Measurements from ENCODE around the gene KDM4F.

Gene KDM4F

DNA sequence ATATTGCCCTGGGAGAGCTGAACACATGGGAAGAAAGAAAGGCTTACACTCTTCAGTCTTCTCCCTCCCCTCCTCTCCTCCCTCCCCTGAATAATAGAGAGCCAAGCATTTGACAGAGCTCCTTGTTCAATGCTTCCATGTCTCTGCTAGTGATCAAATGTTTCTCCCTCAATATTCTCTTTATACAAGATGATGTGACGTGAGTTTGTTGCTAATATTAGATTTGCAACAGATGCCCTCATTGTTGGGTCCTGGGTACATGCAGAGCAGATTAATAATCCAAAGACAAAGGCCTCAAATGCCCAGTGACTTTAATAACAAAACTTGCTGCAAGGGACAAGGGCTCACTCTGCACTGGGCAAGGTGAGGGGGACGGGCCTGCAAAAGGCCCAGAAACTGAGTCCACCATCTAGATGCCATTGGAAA, 33.4 kb downstream of the KDM4F start:
- Histone ChIP-seq H3K9me3 (ENCODE audit: control insufficient read depth, insufficient read depth, low read depth, low read length) (no peaks in the 10 kb centered on the region), H3K4me3 (ENCODE audit: low read depth, low read length) (no peak overlapping the region), H3K27ac (ENCODE audit: extremely low read depth, low read depth, low read length) (no peak overlapping the region), H3K4me1 (ENCODE audit: control insufficient read depth, insufficient read depth, low read length) (no peaks in the 10 kb centered on the region; the same call in 1 of the 2 replicates), H3K36me3 (ENCODE audit: control insufficient read depth in 2 of 2, insufficient read depth in 1 of 2, low read length in 2 of 2) (no peaks in the 10 kb centered on the region)
- ChIA-PET CTCF (interaction anchor here (0.7 to 3.6 kb wide), 3 partner anchors 8 to 13 kb away, joined by 3 to 24 read pairs (median 3); no protein-coding TSS in a partner anchor), POLR2A (no interaction called here)
- no peak for TF ChIP-seq GFI1B (tag by site-specific recombination; IDR thresholded peaks at IDR 0.05)
- no peak for TF ChIP-seq ZSCAN5A (tag by site-specific recombination; IDR thresholded peaks at IDR 0.05)
- no peak for TF ChIP-seq HOXC10 (CRISPR knock-in tag; IDR thresholded peaks at IDR 0.05)
- TF ChIP-seq ZNF121 (tag by site-specific recombination; IDR thresholded peaks at IDR 0.05): no peak
- no peak for TF ChIP-seq ZNF747 (tag by site-specific recombination; IDR thresholded peaks at IDR 0.05)
- TF ChIP-seq ZNF266 (tag by site-specific recombination; IDR thresholded peaks at IDR 0.05; ENCODE audit: low read depth): no peak
- no peak for TF ChIP-seq ZEB2 (tag by site-specific recombination; IDR thresholded peaks at IDR 0.05)
- TF ChIP-seq TCF7L2 (IDR thresholded peaks at IDR 0.05; ENCODE audit: borderline replicate concordance, low read depth, low read length): no peak
- no peak for TF ChIP-seq ZNF155 (tag by site-specific recombination; IDR thresholded peaks at IDR 0.05)
- no peak for TF ChIP-seq ZBTB8A (tag by site-specific recombination; IDR thresholded peaks at IDR 0.05)

GRCh38 chr11:95084509-95084908, 35.3 kb downstream of the KDM4F start:
- Histone ChIP-seq H3K4me3 (ENCODE audit: low read depth, low read length) (no peak overlapping the region), H3K9me3 (ENCODE audit: control insufficient read depth, insufficient read depth, low read depth, low read length) (no peaks in the 10 kb centered on the region), H3K27ac (ENCODE audit: extremely low read depth, low read depth, low read length) (no peak overlapping the region), H3K36me3 (ENCODE audit: control insufficient read depth in 2 of 2, insufficient read depth in 1 of 2, low read length in 2 of 2) (no peaks in the 10 kb centered on the region), H3K4me1 (ENCODE audit: control insufficient read depth, insufficient read depth, low read length) (no peaks in the 10 kb centered on the region)
- CTCF ChIA-PET: interaction anchor here (1.5 to 1.9 kb wide), 2 partner anchors 15 to 17 kb away, joined by 4 to 8 read pairs; partner anchors contain the start of gene SRSF8
- POLR2A ChIA-PET: interaction anchor here (1.9 kb wide), 1 partner anchor 17 kb away, joined by 6 read pairs; the partner anchor contains the start of gene SRSF8
- no peak for TF ChIP-seq KLF1 (tag by site-specific recombination; IDR thresholded peaks at IDR 0.05)
- no peak for TF ChIP-seq ZNF155 (tag by site-specific recombination; IDR thresholded peaks at IDR 0.05)
- no peak for TF ChIP-seq ZNF768 (tag by site-specific recombination; IDR thresholded peaks at IDR 0.05)
- TF ChIP-seq ZNF510 (tag by site-specific recombination; IDR thresholded peaks at IDR 0.05; ENCODE audit: insufficient replicate concordance): no peak
- no peak for TF ChIP-seq ZNF658 (tag by site-specific recombination; IDR thresholded peaks at IDR 0.05)
- TF ChIP-seq ZFHX2 (tag by site-specific recombination; conservative IDR thresholded peaks at IDR 0.05): peak; percentile 61
- TF ChIP-seq ZNF248 (tag by site-specific recombination; IDR thresholded peaks at IDR 0.05): no peak
- TF ChIP-seq OSR2 (tag by site-specific recombination; IDR thresholded peaks at IDR 0.05): no peak
- TF ChIP-seq KLF17 (tag by site-specific recombination; IDR thresholded peaks at IDR 0.05): no peak
- peak; percentile 54; the same call in 1 of the 2 replicates for TF ChIP-seq EGR2 (tag by site-specific recombination; IDR thresholded peaks at IDR 0.05; ENCODE audit: low read depth)
- TF ChIP-seq ZNF449 (tag by site-specific recombination; IDR thresholded peaks at IDR 0.05): no peak
- no peak for TF ChIP-seq SP2 (tag by site-specific recombination; IDR thresholded peaks at IDR 0.05)
- TF ChIP-seq ZBTB20 (tag by site-specific recombination; IDR thresholded peaks at IDR 0.05): no peak
- no peak for TF ChIP-seq SP7 (tag by site-specific recombination; IDR thresholded peaks at IDR 0.05)
- no peak for TF ChIP-seq ZNF555 (tag by site-specific recombination; conservative IDR thresholded peaks at IDR 0.05)
- no peak for TF ChIP-seq ZNF426 (tag by site-specific recombination; IDR thresholded peaks at IDR 0.05)
- TF ChIP-seq YY1 (tag by site-specific recombination; IDR thresholded peaks at IDR 0.05): no peak
- peak; percentile 49; the same call in 1 of the 2 replicates for TF ChIP-seq BCL6B (tag by site-specific recombination; IDR thresholded peaks at IDR 0.05)
- TF ChIP-seq ZSCAN16 (tag by site-specific recombination; IDR thresholded peaks at IDR 0.05): no peak
- TF ChIP-seq ZNF132 (tag by site-specific recombination; IDR thresholded peaks at IDR 0.05; ENCODE audit: borderline replicate concordance): no peak
- TF ChIP-seq ZNF843 (tag by site-specific recombination; IDR thresholded peaks at IDR 0.05): no peak
- TF ChIP-seq SCRT1 (tag by site-specific recombination; IDR thresholded peaks at IDR 0.05; ENCODE audit: borderline replicate concordance): no peak
- no peak for TF ChIP-seq GLIS1 (tag by site-specific recombination; IDR thresholded peaks at IDR 0.05)
- TF ChIP-seq ZNF473 (tag by site-specific recombination; IDR thresholded peaks at IDR 0.05): no peak
